ENCODE data around the gene CHST2. TPM values are rescaled to one million over a fixed set of nuclear protein-coding genes. Genes with fewer than 3 reads are reported as not detected.

CHST2 gene
- total RNA-seq, 1 experiment from 2014 or later: 0.26 TPM

GRCh38 chr3:143155756-143156155 is 36.2 kb downstream of the CHST2 start:
- intact Hi-C loops (cut with micrococcal nuclease; ENCODE audit: unreplicated experiment) (no loop called here), in situ Hi-C loops (cut with HindIII; ENCODE audit: low pct_unique_long_range_greater_than_20kb, low sequenced_read_pairs) (no loop called here)
- CTCF ChIA-PET: no interaction called here
- ATAC-seq (no peak), DNase-seq (ENCODE audit: low read depth, low spot score) (no peak)
- POLR2A ChIA-PET: no interaction called here
- Histone ChIP-seq H3K4me1 (ENCODE audit: control insufficient read depth, insufficient read depth, low read length) (no peaks in the 10 kb centered on the region), H3K27ac (ENCODE audit: low read length) (no peak overlapping the region), H3K4me3 (ENCODE audit: low read depth in 2 of 2, low read length in 2 of 2) (no peak overlapping the region), H3K36me3 (ENCODE audit: control insufficient read depth, insufficient read depth, low read length) (no peaks in the 10 kb centered on the region), H3K27me3 (ENCODE audit: control insufficient read depth, insufficient read depth, low read length) (peaks cover 11% of the 10 kb centered on the region), H3K9me3 (ENCODE audit: control insufficient read depth, insufficient read depth, low read depth, low read length) (no peaks in the 10 kb centered on the region)
- TF ChIP-seq, protein P1, sequence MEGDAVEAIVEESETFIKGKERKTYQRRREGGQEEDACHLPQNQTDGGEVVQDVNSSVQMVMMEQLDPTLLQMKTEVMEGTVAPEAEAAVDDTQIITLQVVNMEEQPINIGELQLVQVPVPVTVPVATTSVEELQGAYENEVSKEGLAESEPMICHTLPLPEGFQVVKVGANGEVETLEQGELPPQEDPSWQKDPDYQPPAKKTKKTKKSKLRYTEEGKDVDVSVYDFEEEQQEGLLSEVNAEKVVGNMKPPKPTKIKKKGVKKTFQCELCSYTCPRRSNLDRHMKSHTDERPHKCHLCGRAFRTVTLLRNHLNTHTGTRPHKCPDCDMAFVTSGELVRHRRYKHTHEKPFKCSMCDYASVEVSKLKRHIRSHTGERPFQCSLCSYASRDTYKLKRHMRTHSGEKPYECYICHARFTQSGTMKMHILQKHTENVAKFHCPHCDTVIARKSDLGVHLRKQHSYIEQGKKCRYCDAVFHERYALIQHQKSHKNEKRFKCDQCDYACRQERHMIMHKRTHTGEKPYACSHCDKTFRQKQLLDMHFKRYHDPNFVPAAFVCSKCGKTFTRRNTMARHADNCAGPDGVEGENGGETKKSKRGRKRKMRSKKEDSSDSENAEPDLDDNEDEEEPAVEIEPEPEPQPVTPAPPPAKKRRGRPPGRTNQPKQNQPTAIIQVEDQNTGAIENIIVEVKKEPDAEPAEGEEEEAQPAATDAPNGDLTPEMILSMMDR (IDR thresholded peaks at IDR 0.05): no peak
- TF ChIP-seq POLR2AphosphoS5 (IDR thresholded peaks at IDR 0.05; ENCODE audit: low read depth, low read length) (no peak), TCF7L2 (IDR thresholded peaks at IDR 0.05; ENCODE audit: low read depth, low read length) (no peak), SIN3A (IDR thresholded peaks at IDR 0.05; ENCODE audit: borderline replicate concordance, insufficient read depth, low read depth, low read length) (no peak)
- TF ChIP-seq, protein P2, sequence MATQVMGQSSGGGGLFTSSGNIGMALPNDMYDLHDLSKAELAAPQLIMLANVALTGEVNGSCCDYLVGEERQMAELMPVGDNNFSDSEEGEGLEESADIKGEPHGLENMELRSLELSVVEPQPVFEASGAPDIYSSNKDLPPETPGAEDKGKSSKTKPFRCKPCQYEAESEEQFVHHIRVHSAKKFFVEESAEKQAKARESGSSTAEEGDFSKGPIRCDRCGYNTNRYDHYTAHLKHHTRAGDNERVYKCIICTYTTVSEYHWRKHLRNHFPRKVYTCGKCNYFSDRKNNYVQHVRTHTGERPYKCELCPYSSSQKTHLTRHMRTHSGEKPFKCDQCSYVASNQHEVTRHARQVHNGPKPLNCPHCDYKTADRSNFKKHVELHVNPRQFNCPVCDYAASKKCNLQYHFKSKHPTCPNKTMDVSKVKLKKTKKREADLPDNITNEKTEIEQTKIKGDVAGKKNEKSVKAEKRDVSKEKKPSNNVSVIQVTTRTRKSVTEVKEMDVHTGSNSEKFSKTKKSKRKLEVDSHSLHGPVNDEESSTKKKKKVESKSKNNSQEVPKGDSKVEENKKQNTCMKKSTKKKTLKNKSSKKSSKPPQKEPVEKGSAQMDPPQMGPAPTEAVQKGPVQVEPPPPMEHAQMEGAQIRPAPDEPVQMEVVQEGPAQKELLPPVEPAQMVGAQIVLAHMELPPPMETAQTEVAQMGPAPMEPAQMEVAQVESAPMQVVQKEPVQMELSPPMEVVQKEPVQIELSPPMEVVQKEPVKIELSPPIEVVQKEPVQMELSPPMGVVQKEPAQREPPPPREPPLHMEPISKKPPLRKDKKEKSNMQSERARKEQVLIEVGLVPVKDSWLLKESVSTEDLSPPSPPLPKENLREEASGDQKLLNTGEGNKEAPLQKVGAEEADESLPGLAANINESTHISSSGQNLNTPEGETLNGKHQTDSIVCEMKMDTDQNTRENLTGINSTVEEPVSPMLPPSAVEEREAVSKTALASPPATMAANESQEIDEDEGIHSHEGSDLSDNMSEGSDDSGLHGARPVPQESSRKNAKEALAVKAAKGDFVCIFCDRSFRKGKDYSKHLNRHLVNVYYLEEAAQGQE (IDR thresholded peaks at IDR 0.05; ENCODE audit: insufficient read depth in 1 of 2, low read depth in 2 of 2, low read length in 1 of 2): no peak
- no TSS peak for BruUV-seq (replicated peaks)

- POLR2A ChIA-PET: no interaction called here
- no peaks in the 10 kb centered on the region for H3K4me1 ChIP-seq (ENCODE audit: control insufficient read depth, insufficient read depth, low read length)
- no peak overlapping the region for H3K4me3 ChIP-seq (ENCODE audit: low read depth in 2 of 2, low read length in 2 of 2)
- peaks cover 7% of the 10 kb centered on the region for H3K27me3 ChIP-seq (ENCODE audit: control insufficient read depth, insufficient read depth, low read length)
- no peaks in the 10 kb centered on the region for H3K9me3 ChIP-seq (ENCODE audit: control insufficient read depth, insufficient read depth, low read depth, low read length)
- DNase-seq (ENCODE audit: low read depth, low spot score): no peak
- no peaks in the 10 kb centered on the region for H3K36me3 ChIP-seq (ENCODE audit: control insufficient read depth, insufficient read depth, low read length)
- H3K27ac ChIP-seq (ENCODE audit: low read length): no peak overlapping the region
- in situ Hi-C loops (cut with HindIII; ENCODE audit: low pct_unique_long_range_greater_than_20kb, low sequenced_read_pairs): no loop called here
- intact Hi-C loops (cut with micrococcal nuclease; ENCODE audit: unreplicated experiment): no loop called here
- TF ChIP-seq TCF7L2 (IDR thresholded peaks at IDR 0.05; ENCODE audit: low read depth, low read length): no peak
- TF ChIP-seq, protein P1 (IDR thresholded peaks at IDR 0.05): no peak
- no peak for TF ChIP-seq POLR2AphosphoS5 (IDR thresholded peaks at IDR 0.05; ENCODE audit: low read depth, low read length)
- TF ChIP-seq, protein P2 (IDR thresholded peaks at IDR 0.05; ENCODE audit: insufficient read depth in 1 of 2, low read depth in 2 of 2, low read length in 1 of 2): no peak
- no peak for TF ChIP-seq SIN3A (IDR thresholded peaks at IDR 0.05; ENCODE audit: borderline replicate concordance, insufficient read depth, low read depth, low read length)
- ATAC-seq: no peak
- CTCF ChIA-PET: no interaction called here
- no TSS peak for BruUV-seq (replicated peaks)
Observed at GRCh38 chr3:143158014-143158988, 38.7 kb downstream of the CHST2 start.
